SK-N-MC (cell line): ENCODE results near the gene CLCN4.

ENCODE experiments used
- EZH2 ChIP-seq: fragments of 200-600 bp; sonication (generic); IDR thresholded peaks from one replicate; pipeline ENCODE4 v1.6.1; 2017; ENCODE audit warnings: antibody characterized with exemption
- FOXP2 ChIP-seq: optimal IDR thresholded peaks from 2 replicates; pipeline ENCODE3; 2011; ENCODE audit warnings: mild to moderate bottlenecking, moderate library complexity; ENCODE audit not compliant: insufficient read depth; ENCODE audit errors: extremely low read length, control extremely low read depth
- POLR2AphosphoS5 ChIP-seq: IDR thresholded peaks from 2 replicates; pipeline ENCODE4 v1.6.1; 2012; ENCODE audit warnings: mild to moderate bottlenecking, low read depth, low read length, borderline replicate concordance

GRCh38 chrX:10115082-10115481 is 41.7 kb upstream of the CLCN4 start:
- TF ChIP-seq EZH2, result no peak
- TF ChIP-seq POLR2AphosphoS5, result no peak
- TF ChIP-seq FOXP2, result no peak
